ENCODE results near the gene ARHGAP22.

The ARHGAP22 gene

GRCh38 chr10:48627984-48628609, 23.2 kb upstream of the ARHGAP22 start:
- no peak overlapping the region for H3K4me3 ChIP-seq (replicated peaks; ENCODE audit: insufficient read depth, low read length)
- no peak overlapping the region for H3K27ac ChIP-seq (replicated peaks)
- H3K27me3 ChIP-seq (ENCODE audit: insufficient read depth, poor library complexity, severe bottlenecking) = no peaks in the 10 kb centered on the region
- no peak for DNase-seq (ENCODE audit: low read depth in 1 of 2, low spot score in 1 of 2)
- TF ChIP-seq GABPA (IDR thresholded peaks at IDR 0.05; ENCODE audit: low read depth) (no peak), REST (IDR thresholded peaks at IDR 0.05; ENCODE audit: insufficient replicate concordance, low read depth) (no peak), CTCF (IDR thresholded peaks at IDR 0.05; ENCODE audit: insufficient read depth, low read length) (no peak), POLR2AphosphoS5 (IDR thresholded peaks at IDR 0.05; ENCODE audit: low read depth) (no peak), SPI1 (IDR thresholded peaks at IDR 0.05; ENCODE audit: borderline replicate concordance, low read depth) (no peak)

GRCh38 chr10:48626986-48627731, 22.3 kb upstream of the ARHGAP22 start:
- H3K27ac ChIP-seq (replicated peaks) = no peak overlapping the region
- no peak overlapping the region for H3K4me3 ChIP-seq (replicated peaks; ENCODE audit: insufficient read depth, low read length)
- no peak for TF ChIP-seq POLR2AphosphoS5 (IDR thresholded peaks at IDR 0.05; ENCODE audit: low read depth)
- no peak for TF ChIP-seq SPI1 (IDR thresholded peaks at IDR 0.05; ENCODE audit: borderline replicate concordance, low read depth)
- TF ChIP-seq REST (IDR thresholded peaks at IDR 0.05; ENCODE audit: insufficient replicate concordance, low read depth) = no peak
- TF ChIP-seq GABPA (IDR thresholded peaks at IDR 0.05; ENCODE audit: low read depth) = no peak
- TF ChIP-seq CTCF (IDR thresholded peaks at IDR 0.05; ENCODE audit: insufficient read depth, low read length) = no peak
- no peaks in the 10 kb centered on the region for H3K27me3 ChIP-seq (ENCODE audit: insufficient read depth, poor library complexity, severe bottlenecking)
- no peak for DNase-seq (ENCODE audit: low read depth in 1 of 2, low spot score in 1 of 2)

GRCh38 chr10:48626447-48626846, 21.6 kb upstream of the ARHGAP22 start:
- H3K27me3 ChIP-seq (ENCODE audit: insufficient read depth, poor library complexity, severe bottlenecking) = no peaks in the 10 kb centered on the region
- no peak overlapping the region for H3K4me3 ChIP-seq (replicated peaks; ENCODE audit: insufficient read depth, low read length)
- DNase-seq (ENCODE audit: low read depth in 1 of 2, low spot score in 1 of 2) = no peak
- TF ChIP-seq GABPA (IDR thresholded peaks at IDR 0.05; ENCODE audit: low read depth) = no peak
- TF ChIP-seq CTCF (IDR thresholded peaks at IDR 0.05; ENCODE audit: insufficient read depth, low read length) = no peak
- TF ChIP-seq POLR2AphosphoS5 (IDR thresholded peaks at IDR 0.05; ENCODE audit: low read depth) = no peak
- TF ChIP-seq REST (IDR thresholded peaks at IDR 0.05; ENCODE audit: insufficient replicate concordance, low read depth) = no peak
- TF ChIP-seq SPI1 (IDR thresholded peaks at IDR 0.05; ENCODE audit: borderline replicate concordance, low read depth) = no peak
- no peak overlapping the region for H3K27ac ChIP-seq (replicated peaks)
